SK-MEL-5 (cell line): ENCODE data around the gene SRGAP2. TPM values are rescaled to one million over a fixed set of nuclear protein-coding genes. Genes with fewer than 3 reads are reported as not detected.
A peak's percentile ranks its signal among the peaks of the same experiment; 100 is the strongest.
"Not testable (repeated sequence)": the region's sequence is repeated elsewhere in the genome, so short reads cannot be mapped to it uniquely, and the experiment has no call there.

Experiments
- DNase-seq: peaks from one replicate; pipeline ENCODE4 v3.0.0-alpha.2; 2016; ENCODE audit warnings: low read depth, low spot score
- in situ Hi-C: cut with HindIII; loops from 2 replicates; pipeline ENCODE4 v1.10.0; 2016; ENCODE audit warnings: low sequenced_read_pairs, high pct_unique_total_duplicates, low pct_unique_long_range_greater_than_20kb
- total RNA-seq: library from RNA; depleted of rRNA; stranded (reverse); fragments of >200 nt; shearing (Covaris generic); gene quantifications from 2 replicates; pipeline ENCODE4 v1.2.3, GENCODE V29; 2014

Gene SRGAP2
- total RNA-seq, 1 experiment from 2014 or later = 38.9 TPM

- in situ Hi-C loops, DNase-seq: not testable (repeated sequence)
Measured at GRCh38 chr1:206196748-206197424, 6.5 kb upstream of the SRGAP2 start.

GRCh38 chr1:206202789-206203363, 465 bp upstream of the SRGAP2 start, which contains the start of gene FAM72A:
TSS of gene FAM72A (minus strand) at chr1:206202839. CDS start at chr1:206202025, 814 bp downstream.
- DNase-seq = peak; percentile 99
- in situ Hi-C loops = not testable (repeated sequence)

- DNase-seq, in situ Hi-C loops: not testable (repeated sequence)
Measured at GRCh38 chr1:206204159-206204511, 794 bp downstream of the SRGAP2 start.

GRCh38 chr1:206204871-206205270, 1.5 kb downstream of the SRGAP2 start:
- in situ Hi-C loops, DNase-seq: not testable (repeated sequence)

GRCh38 chr1:206205569-206205968, 2.2 kb downstream of the SRGAP2 start:
- DNase-seq, in situ Hi-C loops: not testable (repeated sequence)

GRCh38 chr1:206210802-206211201, 7.5 kb downstream of the SRGAP2 start:
- in situ Hi-C loops = not testable (repeated sequence)

GRCh38 chr1:206215600-206216392, 12.5 kb downstream of the SRGAP2 start:
- DNase-seq, in situ Hi-C loops: not testable (repeated sequence)

More at GRCh38 chr1:206210802-206211201, 7.5 kb downstream of the SRGAP2 start:
- DNase-seq = not testable (repeated sequence)

GRCh38 chr1:206218285-206218684, 14.9 kb downstream of the SRGAP2 start:
- in situ Hi-C loops, DNase-seq: not testable (repeated sequence)

GRCh38 chr1:206218765-206219164, 15.4 kb downstream of the SRGAP2 start:
- DNase-seq, in situ Hi-C loops: not testable (repeated sequence)

- DNase-seq, in situ Hi-C loops: not testable (repeated sequence)
Measured at GRCh38 chr1:206219514-206220331, 16.4 kb downstream of the SRGAP2 start.

GRCh38 chr1:206220332-206221000, 17.1 kb downstream of the SRGAP2 start:
- DNase-seq, in situ Hi-C loops: not testable (repeated sequence)

GRCh38 chr1:206221585-206221984, 18.2 kb downstream of the SRGAP2 start:
- in situ Hi-C loops, DNase-seq: not testable (repeated sequence)

- in situ Hi-C loops = not testable (repeated sequence)
- peak; percentile 56 for DNase-seq
Measured at GRCh38 chr1:206224190-206224776, 20.9 kb downstream of the SRGAP2 start.

- in situ Hi-C loops, DNase-seq: not testable (repeated sequence)
Measured at GRCh38 chr1:206225386-206225785, 22.0 kb downstream of the SRGAP2 start.

GRCh38 chr1:206226886-206227285, 23.5 kb downstream of the SRGAP2 start:
- in situ Hi-C loops, DNase-seq: not testable (repeated sequence)

GRCh38 chr1:206229286-206229685, 25.9 kb downstream of the SRGAP2 start:
- in situ Hi-C loops, DNase-seq: not testable (repeated sequence)
